NCI-H2196 treated with DMSO at 0.1 percent for 48 hours (cell line): ENCODE data around the gene AHNAK.

Experiments
- DNase-seq: peaks from one replicate; lab custom pipeline; 2025; ENCODE audit not compliant: unreplicated experiment; lab: John Stamatoyannopoulos, UW

AHNAK gene

GRCh38 chr11:62439785-62440602, 106.6 kb downstream of the AHNAK start:
- no peak for DNase-seq

GRCh38 chr11:62438641-62439040, 108.0 kb downstream of the AHNAK start:
- DNase-seq = no peak

DNA sequence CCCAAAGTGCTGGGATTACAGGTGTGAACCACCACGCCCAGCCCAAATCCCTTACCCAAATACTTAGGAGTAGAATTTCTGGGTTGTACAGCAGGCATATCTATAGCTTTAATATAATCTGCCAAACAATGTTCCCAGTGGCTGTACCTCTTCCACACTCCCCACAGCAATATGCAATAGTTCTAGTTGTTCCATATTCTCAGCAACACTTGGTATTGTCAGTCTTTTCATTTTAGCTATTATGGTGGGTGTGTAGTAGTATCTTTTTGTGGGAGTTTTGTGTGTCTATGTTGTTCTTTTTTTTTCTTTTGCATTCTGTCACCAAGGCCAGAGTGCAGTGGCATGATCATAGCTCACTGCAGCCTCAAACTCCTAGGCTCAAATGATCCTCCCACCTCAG, 109.0 kb downstream of the AHNAK start:
- no peak for DNase-seq

- no peak for DNase-seq
Measured at GRCh38 chr11:62435846-62436660, 110.6 kb downstream of the AHNAK start.

GRCh38 chr11:62433904-62434276, 112.7 kb downstream of the AHNAK start:
- no peak for DNase-seq

DNA sequence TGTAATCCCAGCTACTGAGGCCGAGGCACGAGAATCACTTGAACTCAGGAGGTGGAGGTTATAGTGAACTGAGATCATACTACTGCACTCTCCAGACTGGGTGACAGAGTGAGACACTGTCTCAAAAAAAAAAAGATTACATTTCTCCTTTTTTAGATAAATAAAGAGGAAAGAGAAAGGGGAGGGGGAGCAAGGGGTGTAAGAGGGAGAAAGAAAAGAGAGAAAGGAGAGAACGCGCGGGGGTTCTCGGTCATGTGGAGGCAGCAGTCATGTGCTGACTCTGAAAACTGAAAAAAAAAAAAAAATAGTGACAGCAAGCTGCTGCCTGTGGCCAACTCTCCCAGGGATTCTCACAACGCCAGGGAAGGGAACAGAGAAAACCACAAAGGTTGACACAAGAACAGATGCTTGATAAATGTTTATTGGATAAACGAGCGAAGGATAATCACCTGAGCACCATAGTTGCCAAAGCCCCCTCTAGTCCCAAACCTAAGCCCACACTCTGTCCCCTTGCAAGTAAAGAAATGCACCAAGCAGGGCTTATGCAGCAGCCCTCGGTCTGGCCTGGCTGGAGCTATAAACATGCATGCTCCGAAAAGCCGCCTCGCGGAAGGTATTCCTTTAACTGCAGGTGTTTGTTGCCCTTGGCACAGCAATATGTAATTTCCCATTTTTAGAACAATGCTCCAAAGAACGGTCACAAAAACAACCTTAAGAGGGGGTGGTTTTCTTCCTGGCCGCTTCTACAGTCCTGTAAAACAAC, 113.3 kb downstream of the AHNAK start:
- no peak for DNase-seq

GRCh38 chr11:62432695-62433094, 113.9 kb downstream of the AHNAK start:
- no peak for DNase-seq

DNA sequence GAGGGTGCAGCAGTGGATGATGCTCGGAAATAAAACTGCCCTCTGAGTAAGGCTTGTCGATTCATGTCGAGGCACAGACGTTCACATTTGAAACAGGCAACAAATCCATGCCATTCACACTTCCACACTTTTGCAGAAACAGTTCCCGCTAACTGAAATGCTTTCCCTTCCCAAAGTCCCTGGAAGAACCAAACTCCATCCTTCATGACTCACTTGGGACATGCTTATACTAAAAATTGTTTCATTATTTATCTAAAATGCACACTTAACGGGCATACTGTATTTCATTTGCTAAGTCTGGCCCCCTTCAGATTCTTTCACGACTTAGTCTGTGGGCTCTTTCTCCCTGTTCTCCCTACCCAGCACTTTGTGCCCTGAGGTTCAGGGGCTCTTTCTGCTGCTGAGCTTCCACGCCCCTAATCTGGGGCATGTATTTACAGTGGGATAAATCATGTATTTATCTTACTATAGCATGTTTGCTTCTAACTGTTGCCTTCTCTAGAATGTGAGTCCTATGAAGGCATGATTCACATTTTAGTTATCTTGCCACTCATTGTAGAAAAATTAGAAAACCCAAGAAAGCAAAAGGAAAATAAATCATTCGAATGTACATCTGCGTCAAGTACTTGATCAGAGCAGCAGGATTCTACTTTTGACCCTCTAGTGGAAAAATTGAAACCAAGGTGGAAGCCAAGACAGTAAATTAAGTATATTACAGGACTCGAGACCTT, 115.3 kb downstream of the AHNAK start:
- DNase-seq = no peak

GRCh38 chr11:62430425-62430824, 116.2 kb downstream of the AHNAK start:
- no peak for DNase-seq

GRCh38 chr11:62428871-62429560, 117.6 kb downstream of the AHNAK start:
- DNase-seq = no peak

- no peak for DNase-seq
Measured at GRCh38 chr11:62427630-62428233, 118.9 kb downstream of the AHNAK start.

GRCh38 chr11:62423012-62423411, 123.6 kb downstream of the AHNAK start:
- DNase-seq = no peak

- no peak for DNase-seq
Measured at GRCh38 chr11:62421996-62422395, 124.6 kb downstream of the AHNAK start.

GRCh38 chr11:62420882-62421281, 125.7 kb downstream of the AHNAK start:
- DNase-seq = no peak

DNA sequence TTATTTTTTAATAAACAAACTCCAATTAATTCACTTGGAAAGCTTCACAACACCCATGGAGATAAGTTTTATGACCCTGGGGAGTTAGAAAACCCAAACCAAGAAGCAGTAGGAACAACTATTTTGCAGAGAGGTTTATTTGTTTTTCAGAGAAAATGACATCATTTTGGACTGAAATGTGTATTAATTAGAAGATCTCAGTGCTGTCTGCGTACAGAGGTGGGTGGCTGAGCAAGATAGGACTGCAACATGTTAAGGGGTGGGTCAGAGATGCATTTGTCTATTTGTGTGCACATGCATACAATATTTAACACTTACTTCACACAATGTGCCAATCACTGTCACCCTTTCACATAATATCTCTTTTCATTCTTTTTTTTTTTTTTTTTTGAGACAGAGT, 126.7 kb downstream of the AHNAK start:
- no peak for DNase-seq

GRCh38 chr11:62419314-62419929, 127.2 kb downstream of the AHNAK start:
- no peak for DNase-seq

- DNase-seq = no peak
Measured at GRCh38 chr11:62418733-62419132, 127.9 kb downstream of the AHNAK start, which contains the start of gene SCGB1A1. Gene SCGB1A1, plus strand, starts transcription at chr11:62419033. Its CDS starts 63 bp downstream, at chr11:62419096.

- no peak for DNase-seq
Measured at GRCh38 chr11:62418136-62418535, 128.5 kb downstream of the AHNAK start.

GRCh38 chr11:62416596-62416995, 130.0 kb downstream of the AHNAK start:
- no peak for DNase-seq
